GM21381 (cell line): ENCODE measurements around the gene CFLAR.
"Not testable (repeated sequence)": the region's sequence is repeated elsewhere in the genome, so short reads cannot be mapped to it uniquely, and the experiment has no call there.

ENCODE experiments used
- ATAC-seq: cut with Tn5 transposase; IDR thresholded peaks from one replicate; pipeline ENCODE4 v1.9.1; 2021; ENCODE audit warnings: mild to moderate bottlenecking, moderate library complexity; ENCODE audit not compliant: unreplicated experiment

CFLAR gene

DNA sequence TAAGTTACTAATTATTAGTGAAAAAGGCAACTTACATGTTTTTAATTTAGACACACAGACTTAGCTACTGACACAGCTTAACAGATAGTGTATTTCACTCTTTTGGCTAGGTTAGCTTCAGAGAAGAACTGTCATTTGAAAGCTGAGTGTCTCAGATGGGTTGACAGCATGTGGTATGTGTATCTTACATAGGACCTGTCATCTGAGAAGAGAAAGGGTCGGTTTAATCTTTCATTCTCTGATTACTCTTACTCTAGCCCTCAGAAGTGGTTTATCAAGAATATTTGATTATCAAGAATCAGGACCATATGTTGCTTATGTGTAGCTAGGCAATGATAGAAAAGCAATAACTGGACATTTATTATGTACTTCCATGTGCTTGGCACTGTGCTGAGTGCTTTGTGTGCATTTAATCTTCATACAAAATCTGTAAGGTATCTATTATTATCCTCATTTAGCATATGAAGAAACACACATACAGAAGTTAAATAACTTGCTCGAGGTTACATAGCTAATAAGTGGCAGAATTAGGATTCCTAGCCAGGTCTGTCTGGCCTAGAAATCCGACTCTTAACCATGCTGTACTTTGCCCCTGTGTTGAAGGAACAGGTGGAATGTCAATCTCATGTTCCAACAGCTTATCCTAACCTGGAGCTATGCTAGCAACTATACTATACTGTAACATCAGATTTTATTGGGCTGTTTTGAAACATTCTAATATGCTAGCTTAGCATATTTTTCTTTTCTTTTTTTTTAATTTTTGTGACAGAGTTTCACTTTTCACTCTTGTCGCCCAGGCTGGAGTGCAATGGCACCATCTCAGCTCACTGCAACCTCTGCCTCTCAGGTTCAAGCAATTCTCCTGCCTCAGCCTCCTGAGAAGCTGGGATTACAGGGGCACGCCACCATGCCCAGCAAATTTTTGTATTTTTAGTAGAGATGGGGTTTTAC, 28.4 kb downstream of the CFLAR start:
- ATAC-seq: no peak

DNA sequence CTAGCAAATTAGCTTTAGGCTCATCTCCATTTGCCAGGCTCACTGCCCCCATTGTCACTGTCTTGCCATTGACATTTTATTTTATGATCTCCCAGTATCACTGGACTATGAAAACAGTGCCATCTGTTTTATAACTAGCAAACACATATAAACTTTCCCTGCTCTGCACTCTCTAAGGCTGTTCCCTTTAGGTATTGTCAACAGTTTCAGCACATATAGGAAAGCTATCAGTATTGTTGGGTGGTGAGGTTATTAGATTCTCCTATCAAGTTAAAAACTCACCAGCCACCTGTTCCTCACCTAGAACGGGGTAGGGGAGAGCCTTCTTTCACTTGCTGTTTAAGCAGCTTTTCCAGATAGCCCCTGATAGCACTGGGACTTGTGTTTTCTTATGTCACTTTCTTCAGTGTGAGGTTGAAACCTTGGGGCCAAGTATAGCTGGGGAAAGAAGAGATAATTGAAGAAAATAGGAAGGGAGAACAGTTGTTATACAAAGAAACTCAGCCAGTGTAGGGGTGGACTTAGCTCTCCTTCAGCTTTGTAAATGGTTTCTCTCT, 32.5 kb downstream of the CFLAR start:
- no peak for ATAC-seq

DNA sequence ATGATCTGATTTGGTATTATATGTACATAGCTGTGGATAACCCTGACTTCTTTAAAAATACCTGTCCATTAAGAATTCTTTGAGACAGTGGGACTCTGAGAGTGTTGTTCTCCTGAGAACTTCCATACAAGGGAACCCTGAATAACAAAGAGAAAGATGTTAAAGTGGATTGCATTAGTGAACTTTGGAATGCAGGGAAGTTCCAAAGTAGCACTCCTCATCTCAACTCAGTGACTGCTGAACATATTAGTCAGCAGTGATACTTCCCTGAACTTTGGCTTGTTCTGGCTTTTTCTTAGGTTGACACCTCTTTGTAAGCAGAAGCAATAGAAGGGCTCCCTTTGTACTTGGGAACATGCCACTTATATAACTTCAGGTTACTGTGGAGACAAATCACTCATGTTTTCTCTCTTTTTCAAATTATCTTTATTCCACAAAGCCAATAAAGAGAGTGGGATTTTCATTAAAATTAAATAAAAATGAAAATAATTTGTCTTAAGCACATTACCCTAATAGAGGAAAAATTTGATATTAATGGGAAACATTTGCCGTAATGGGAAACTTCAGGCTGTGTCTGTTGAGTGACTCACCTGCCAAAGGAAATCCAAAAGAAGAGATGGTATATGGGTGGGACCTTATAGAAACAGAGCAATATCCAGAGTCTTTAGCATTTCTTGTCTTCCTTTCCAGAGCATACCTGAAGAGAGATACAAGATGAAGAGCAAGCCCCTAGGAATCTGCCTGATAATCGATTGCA, 33.3 kb downstream of the CFLAR start:
- no peak for ATAC-seq

DNA sequence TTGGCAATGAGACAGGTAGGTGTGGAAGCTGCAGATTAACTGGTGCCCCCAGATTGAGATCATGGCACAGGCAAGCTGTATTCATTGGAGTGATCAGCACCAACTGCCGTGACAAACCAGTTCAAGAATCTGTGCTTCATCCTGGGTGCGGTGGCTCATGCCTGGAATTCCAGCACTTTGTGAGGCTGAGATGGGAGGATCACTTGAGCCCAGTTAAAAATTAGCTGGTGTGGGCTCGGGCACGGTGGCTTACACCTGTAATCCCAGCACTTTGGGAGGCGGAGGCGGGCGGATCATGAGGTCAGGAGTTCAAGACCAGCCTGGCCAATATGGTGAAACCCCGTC, 33.8 kb downstream of the CFLAR start:
- not testable (repeated sequence) for ATAC-seq

DNA sequence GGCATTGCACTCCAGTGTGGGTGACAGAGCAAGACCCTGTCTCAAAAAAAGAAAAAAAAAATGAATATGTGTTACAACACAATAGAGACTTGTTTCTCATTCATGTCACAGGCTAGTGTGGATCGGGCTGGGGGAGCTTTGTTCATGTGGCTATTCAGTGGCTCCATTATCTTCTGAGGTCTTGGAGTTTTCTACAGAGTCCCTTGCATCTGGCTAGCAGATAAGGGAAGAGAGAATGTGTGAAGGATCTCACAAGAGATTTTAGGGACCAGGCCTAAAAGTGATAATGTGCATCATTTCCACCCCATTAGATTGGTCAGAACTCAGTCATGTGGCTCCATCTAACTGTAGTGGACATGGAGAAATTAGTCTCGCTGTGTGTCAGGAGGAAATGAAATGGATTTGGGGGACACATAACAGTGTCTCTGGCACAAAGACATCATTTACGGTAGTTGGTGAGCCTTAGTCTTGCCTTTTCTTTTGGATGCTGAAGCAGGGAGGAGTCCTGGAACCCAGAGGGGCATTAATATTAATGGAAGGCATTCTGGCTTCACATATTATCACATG, 34.6 kb downstream of the CFLAR start:
- no peak for ATAC-seq

DNA sequence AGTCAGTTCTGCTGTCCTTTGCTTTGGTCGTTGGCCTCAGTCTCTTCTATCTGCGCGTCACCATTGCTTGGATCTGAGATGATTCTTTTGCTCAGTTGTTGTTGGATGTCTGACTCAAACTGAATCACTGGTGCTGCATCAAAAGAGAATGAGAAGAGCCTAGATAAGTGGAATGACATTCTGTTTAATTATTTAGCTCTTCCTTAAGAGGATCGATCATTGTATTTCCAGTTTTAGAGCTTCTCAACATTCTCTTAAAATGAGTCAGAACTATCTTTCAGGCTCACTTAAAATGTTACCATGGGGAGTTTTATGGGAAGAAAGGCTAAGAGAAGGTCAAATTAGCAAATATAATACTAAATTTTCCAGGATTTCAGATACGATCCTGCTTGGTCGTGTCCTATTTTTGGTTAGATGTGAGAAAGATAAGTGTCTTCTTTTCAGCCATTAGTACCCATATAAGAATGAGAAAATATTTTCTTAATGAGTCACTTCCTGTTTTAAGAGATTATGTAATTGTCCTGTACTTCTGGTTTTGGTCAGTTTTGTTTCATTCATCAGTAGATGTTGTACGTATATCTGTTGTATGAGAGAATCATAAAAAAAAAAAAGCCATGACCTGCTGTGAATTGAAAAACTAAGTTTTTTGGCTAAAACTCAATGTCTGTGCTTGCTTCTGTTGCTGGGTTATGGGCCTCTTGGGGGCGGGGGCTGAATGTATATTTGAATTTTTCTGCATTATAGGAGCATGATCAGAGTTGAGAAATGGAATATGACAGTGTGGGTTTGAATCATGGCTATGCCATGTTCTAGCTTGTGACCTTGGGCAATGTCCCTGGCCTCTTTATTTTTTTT, 35.4 kb downstream of the CFLAR start:
- peak; percentile 75 for ATAC-seq

DNA sequence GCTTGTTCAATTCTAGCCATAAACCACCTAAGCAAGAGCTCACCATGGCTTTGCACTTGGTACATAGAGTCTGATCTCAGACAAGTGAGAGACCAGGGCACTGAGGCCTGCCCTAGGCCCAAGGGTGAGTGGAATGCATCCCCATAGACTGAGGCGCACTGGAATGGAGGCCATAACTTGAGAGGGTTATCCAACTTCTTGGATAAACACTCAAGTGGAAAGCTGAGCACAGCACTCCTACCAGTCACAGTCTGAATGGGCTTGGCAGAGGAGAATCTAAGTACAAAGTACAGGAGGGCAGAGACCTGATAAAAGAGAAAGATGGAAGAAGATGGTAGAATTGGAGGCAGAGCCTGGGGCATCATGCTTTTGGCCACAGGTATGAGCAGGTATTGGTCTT, 36.6 kb downstream of the CFLAR start:
- no peak for ATAC-seq

DNA sequence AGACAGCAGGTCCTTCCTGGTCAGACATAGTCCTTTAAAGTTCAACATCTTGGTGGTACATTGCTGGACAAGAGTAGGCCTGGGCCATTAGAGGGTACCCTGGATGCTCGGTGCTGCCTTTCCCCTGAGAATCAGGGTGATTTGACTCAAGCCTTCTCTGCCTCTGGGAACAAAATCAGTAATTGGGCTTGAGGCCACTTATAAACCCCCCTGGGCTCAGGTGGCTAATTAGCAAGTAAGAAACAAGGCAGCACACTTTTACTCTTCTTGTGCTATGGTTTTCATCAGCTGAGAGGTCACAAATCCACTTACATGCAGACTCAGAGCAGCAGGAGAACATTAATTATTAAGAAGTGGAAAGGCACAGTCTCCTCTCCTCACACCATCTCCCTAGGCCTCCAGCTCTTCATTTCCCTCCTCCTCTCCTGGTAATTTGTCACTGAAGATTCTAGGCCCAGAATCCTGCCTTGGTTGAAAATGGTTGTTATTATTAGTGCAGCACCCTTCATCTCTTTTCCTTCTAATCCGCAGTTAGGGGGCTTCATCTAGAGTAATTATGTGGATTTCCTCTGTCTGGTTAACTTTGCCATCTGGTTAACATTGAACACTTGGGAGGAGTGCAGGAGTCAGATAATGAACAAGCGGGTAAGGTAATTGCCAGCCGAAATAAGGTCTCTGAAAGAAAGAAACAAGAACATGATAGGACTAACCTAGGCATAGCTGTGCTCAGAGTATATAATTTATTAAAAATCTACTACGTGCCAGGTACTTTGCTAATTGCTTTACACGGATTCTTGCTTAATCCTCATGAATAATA, 37.2 kb downstream of the CFLAR start:
- ATAC-seq: no peak

DNA sequence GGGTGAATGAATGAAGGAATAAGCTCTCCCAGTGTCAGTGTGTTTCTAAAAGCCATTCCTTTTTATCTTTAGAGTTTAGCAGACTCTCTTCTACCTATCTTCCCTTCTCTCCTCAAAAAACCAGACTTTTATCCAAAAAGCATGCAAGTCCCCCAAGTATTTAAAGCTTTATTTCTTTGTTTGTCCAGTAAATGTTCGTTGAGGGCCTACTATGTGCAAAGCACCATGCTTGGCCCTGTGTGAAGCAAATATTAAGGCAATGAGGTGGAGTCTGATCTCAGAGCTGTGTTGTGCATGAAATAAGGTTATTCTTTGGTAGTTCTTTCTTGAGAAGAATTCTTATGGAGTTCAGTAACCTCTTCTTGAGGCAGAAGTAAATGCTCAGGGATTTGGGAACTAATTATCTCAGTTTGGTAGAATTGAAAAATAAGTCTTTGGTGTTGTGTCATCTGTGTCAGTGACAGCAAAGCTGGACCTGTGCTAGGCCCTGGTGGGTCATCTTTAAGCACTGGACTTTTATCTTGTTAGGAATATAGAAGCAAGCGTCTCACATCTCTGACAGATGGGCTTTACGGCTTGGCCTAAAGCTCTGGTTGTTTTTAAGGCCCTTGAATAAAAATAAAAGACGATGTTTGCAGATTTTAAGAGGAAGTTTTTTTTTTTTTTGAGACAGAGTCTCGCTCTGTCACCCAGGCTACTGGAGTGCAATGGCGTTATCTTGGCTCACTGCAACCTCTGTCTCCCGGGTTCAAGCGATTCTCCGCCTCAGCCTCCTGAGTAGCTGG, 38.8 kb downstream of the CFLAR start:
- ATAC-seq: no peak

DNA sequence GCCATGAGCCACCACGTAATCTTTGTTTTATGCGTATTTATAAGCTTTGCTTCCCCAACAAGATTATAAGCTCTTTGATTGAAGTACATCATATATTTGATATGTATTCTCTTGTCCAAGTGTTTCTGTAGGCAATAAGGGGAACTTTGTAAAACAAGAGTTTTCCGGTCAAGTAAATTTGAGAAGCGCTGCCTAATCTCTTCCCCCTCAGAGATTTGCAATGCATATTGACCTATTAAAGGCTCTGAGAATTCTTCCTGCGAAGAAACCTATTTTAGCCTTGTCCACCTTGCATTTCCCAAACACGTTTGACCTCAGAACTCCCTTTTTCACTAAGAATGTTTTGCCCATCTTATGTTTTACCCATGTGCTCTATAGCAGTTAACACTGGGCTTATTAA, 40.1 kb downstream of the CFLAR start:
- ATAC-seq: no peak

DNA sequence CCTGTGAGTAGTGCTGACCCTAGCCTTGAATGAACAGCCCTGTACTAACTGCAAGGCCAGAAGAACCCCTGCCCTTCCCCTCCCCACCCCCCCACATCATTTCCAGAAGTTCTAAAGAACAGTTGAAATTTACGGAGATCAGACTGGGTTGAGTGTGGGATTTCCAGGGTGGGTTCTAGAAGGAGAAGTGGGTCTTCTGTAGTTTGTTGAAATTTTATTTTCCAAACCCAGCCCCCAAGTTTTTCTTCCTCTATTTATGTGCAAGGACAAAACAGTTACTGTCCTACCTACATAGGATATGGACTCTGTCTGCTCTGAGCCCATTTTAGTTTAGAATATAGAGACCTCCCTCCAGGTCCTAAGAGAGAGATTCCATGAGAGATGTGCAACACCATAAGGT, 40.7 kb downstream of the CFLAR start:
- no peak for ATAC-seq

DNA sequence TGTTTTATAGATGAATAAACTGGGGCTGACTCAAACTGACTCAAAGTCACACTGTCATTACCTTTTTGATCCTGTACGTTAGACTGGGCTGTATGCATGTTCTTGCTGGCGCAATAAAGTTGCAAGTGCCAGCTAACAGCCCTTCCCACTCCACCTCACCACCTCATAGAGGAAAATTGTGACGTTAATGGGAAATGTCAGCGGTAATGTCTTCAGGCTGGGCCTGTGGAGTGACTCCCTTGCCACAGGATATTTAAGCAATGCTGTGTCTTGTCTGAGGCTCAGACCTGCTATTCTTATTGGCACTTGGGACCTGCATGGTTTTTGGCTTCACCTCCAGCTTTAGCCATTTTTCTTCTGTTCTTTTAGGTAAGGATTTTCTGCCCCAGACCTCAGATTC, 41.7 kb downstream of the CFLAR start:
- no peak for ATAC-seq

DNA sequence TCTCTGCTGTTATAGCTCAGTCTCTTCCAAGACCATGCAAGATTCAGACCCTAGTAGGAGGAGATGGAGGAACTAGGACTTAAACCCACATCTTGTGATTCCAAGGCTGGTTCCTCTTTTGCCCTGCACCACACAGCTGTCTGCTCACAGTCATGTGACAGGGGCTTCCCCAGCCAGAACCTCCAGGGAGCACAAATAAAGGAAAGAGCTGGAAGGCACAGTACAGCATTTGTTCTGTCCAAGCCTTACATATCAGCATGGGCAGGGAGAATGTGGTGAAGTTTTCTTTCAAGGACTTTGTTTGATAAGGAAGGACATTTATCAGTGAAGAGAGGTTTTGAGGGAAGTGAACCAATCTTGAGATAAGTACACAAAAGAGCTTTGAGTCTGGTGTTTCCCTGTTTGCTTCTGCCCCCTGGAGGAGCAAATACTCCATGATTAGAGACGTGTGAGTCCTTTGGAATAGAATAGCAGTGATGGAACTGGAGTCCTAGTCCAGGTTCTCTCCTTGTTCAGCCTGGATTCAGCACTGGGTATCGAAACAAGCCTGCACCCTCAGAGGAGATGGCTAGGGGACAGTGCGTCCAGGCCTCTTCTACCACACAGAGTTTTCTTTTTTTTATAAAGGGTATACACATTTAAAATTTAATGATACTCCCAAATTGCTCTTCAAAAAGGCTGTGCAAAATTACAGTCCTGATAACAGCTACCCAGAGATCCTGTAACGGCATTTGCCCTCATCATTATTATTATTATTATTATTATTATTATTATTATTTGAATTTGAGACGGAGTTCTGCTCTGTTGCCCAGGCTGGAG, 42.4 kb downstream of the CFLAR start:
- peak; percentile 87 for ATAC-seq

DNA sequence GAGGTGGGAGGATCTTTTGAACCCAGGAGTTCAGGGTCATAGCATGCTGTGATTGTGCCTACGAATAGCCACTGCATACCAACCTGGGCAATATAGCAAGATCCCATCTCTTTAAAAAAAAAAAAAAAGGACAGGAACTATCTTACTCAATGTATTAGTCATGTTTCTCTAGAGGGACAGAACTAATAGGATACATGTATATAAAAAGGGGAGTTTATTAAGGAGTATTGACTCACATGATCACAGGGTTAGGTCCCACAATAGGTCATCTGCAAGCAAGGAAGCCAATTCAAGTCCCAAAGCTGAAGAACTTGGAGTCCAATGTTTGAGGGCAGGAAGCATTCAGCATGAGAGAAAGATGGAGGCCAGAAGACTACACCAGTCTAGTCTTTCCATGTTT, 48.2 kb downstream of the CFLAR start:
- ATAC-seq: no peak

DNA sequence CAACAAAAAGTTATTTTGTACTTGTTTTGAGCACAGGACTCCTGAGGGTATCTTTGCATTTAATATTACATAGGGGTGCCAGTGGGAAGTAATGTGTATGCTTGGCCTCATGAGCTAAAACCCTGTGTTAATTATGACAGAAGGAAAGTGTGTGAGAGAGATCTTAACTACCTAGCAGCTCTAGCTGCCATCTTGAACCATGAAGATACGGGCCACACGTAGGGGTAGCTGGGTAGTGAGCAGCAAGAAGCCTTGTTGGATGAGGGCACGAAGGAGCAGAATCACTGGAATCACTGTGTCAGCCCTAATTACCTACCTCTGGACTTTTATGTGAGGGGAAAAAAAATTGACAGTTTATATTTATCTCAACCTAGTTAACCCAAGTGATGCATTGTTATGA, 51.6 kb downstream of the CFLAR start:
- ATAC-seq: no peak

DNA sequence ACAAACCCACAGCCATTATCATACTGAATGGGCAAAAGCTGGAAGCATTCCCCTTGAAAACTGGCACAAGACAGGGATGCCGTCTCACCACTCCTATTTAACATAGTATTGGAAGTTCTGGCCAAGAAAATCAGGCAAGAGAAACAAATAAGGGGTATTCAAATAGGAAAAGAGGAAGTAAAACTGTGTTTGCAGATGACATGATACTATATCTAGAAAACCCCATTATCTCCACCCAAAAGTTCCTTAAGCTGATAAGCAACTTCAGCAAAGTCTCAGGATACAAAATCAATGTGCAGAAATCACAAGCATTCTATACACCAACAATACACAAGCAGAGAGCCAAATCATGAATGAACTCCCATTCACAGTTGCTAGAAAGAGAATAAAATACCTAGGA, 52.5 kb downstream of the CFLAR start:
- ATAC-seq: not testable (repeated sequence)

DNA sequence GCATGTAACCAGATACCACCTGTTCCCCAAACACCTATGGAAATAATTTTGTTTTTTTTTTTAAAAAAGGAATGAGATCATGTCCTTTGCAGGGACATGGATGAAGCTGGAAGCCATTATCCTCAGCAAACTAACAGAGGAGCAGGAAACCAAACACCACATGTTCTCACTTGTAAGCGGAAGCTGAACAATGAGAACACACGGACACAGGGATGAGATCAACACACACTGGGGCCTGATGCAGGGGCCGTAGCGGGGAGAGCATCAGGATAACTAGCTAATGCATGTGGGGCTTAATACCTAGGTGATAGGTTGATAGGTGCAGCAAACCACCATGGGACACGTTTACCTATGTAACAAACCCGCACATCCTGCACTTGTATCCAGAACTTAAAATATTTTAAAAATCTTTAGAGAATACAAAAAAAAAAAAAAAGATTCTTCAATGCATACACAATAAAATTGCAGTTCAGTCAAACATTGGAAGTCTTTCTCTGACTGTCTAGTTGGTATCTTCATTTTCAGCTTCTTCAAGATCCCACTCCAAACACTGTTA, 55.4 kb downstream of the CFLAR start:
- ATAC-seq: no peak

DNA sequence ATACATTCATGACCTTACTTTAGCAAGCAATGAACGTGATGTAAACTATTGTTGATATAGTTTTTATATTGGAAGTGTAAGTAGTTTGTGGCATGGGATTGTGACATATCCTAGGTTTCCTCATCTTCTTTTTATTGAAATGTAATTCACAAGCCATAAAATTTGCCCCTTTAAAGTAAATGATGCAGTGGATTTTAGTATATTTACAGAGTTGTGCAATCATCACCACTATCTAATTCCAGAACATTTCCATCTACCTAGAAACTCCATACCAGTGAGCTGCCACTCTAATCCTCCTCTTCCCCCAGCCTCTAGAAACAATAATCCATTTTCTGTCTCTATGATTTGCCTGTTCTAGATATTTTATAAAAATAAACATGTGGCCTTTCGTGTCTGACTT, 56.3 kb downstream of the CFLAR start:
- ATAC-seq: no peak
